H9 (cell line): ENCODE measurements around the gene PCDHGA3. TPM values are rescaled to one million over a fixed set of nuclear protein-coding genes. Genes with fewer than 3 reads are reported as not detected.

Experiments
- DNase-seq: peaks from one replicate; pipeline ENCODE4 v3.0.0-alpha.2; 2017
- H2AFZ ChIP-seq: one replicate; pipeline ENCODE4 v1.6.1; 2013; ENCODE audit warnings: mild to moderate bottlenecking, low read length, control low read depth, moderate library complexity
- H2AK5ac ChIP-seq: 2 replicates; pipeline ENCODE4 v1.6.1; 2013; ENCODE audit warnings: low read length, control low read depth, mixed read lengths; ENCODE audit not compliant: insufficient read length
- H2BK120ac ChIP-seq: one replicate; pipeline ENCODE4 v1.6.1; 2013; ENCODE audit warnings: low read depth, mild to moderate bottlenecking, low read length, control low read depth, inconsistent platforms; ENCODE audit not compliant: poor library complexity, severe bottlenecking
- H2BK12ac ChIP-seq: 2 replicates; pipeline ENCODE4 v1.6.1; 2013; ENCODE audit warnings: low read length, control low read depth, mixed read lengths, low read depth; ENCODE audit not compliant: insufficient read length
- H2BK15ac ChIP-seq: 2 replicates; pipeline ENCODE4 v1.6.1; 2013; ENCODE audit warnings: low read depth, low read length, control low read depth
- H2BK20ac ChIP-seq: one replicate; pipeline ENCODE4 v1.6.1; 2013; ENCODE audit warnings: low read depth, mild to moderate bottlenecking, low read length, control low read depth, inconsistent platforms; ENCODE audit not compliant: poor library complexity, severe bottlenecking
- H2BK5ac ChIP-seq: 2 replicates; pipeline ENCODE4 v1.6.1; 2013; ENCODE audit warnings: low read length, control low read depth, mixed read lengths; ENCODE audit not compliant: insufficient read length
- H3K14ac ChIP-seq: 2 replicates; pipeline ENCODE4 v1.6.1; 2013; ENCODE audit warnings: low read length, control low read depth; ENCODE audit not compliant: insufficient read depth
- H3K18ac ChIP-seq: 2 replicates; pipeline ENCODE4 v1.6.1; 2013; ENCODE audit warnings: low read depth, mild to moderate bottlenecking, mixed read lengths, low read length, control low read depth; ENCODE audit not compliant: insufficient read length
- H3K23ac ChIP-seq: 2 replicates; pipeline ENCODE4 v1.6.1; 2013; ENCODE audit warnings: low read length, control low read depth, mixed read lengths, low read depth; ENCODE audit not compliant: insufficient read length
- H3K23me2 ChIP-seq: 2 replicates; pipeline ENCODE4 v1.6.1; 2013; ENCODE audit warnings: low read depth, mild to moderate bottlenecking, mixed read lengths, low read length, control low read depth; ENCODE audit not compliant: insufficient read length, poor library complexity, severe bottlenecking
- H3K27ac ChIP-seq: 2 replicates; pipeline ENCODE4 v1.5.1; 2013; ENCODE audit warnings: low read length, control low read depth, mixed read lengths, low read depth; ENCODE audit not compliant: insufficient read length
- H3K27me3 ChIP-seq: 2 replicates; pipeline ENCODE4 v1.6.1; 2013; ENCODE audit warnings: low read length, control low read depth, inconsistent platforms; ENCODE audit not compliant: insufficient read depth
- H3K4ac ChIP-seq: 2 replicates; pipeline ENCODE4 v1.6.1; 2013; ENCODE audit warnings: low read depth, mild to moderate bottlenecking, control low read depth, inconsistent platforms, low read length, moderate library complexity
- H3K4me1 ChIP-seq: 2 replicates; pipeline ENCODE4 v1.6.1; 2013; ENCODE audit warnings: low read length, control low read depth, inconsistent platforms; ENCODE audit not compliant: insufficient read depth
- H3K4me2 ChIP-seq: 2 replicates; pipeline ENCODE4 v1.6.1; 2013; ENCODE audit warnings: low read length, control low read depth, mixed read lengths; ENCODE audit not compliant: insufficient read length, insufficient read depth
- H3K56ac ChIP-seq: 2 replicates; pipeline ENCODE4 v1.6.1; 2013; ENCODE audit warnings: low read depth, mild to moderate bottlenecking, mixed read lengths, low read length, control low read depth; ENCODE audit not compliant: insufficient read length
- H3K79me1 ChIP-seq: 2 replicates; pipeline ENCODE4 v1.6.1; 2013; ENCODE audit warnings: low read depth, mild to moderate bottlenecking, moderate library complexity, low read length, control low read depth, inconsistent platforms; ENCODE audit not compliant: insufficient read depth, poor library complexity, severe bottlenecking
- H3K79me2 ChIP-seq: 2 replicates; pipeline ENCODE4 v1.6.1; 2013; ENCODE audit warnings: low read length, control low read depth, inconsistent platforms; ENCODE audit not compliant: insufficient read depth
- H3K9ac ChIP-seq: 2 replicates; pipeline ENCODE4 v1.6.1; 2013; ENCODE audit warnings: low read length, control low read depth, mixed read lengths; ENCODE audit not compliant: insufficient read length; ENCODE audit errors: extremely low read depth
- H3K9me3 ChIP-seq: one replicate; pipeline ENCODE4 v1.6.1; 2013; ENCODE audit warnings: low read depth, low read length, inconsistent platforms; ENCODE audit not compliant: control insufficient read depth
- H3T11ph ChIP-seq: one replicate; pipeline ENCODE4 v1.6.1; 2013; ENCODE audit warnings: mild to moderate bottlenecking, low read length, control low read depth, inconsistent platforms
- H4K20me1 ChIP-seq: one replicate; pipeline ENCODE4 v1.6.1; 2013; ENCODE audit not compliant: control insufficient read depth, insufficient read length, insufficient read depth
- H4K5ac ChIP-seq: 2 replicates; pipeline ENCODE4 v1.6.1; 2013; ENCODE audit warnings: low read depth, mild to moderate bottlenecking, mixed read lengths, low read length, control low read depth; ENCODE audit not compliant: insufficient read length
- H4K8ac ChIP-seq: replicated peaks from 2 replicates; pipeline ENCODE4 v1.6.1; 2013; ENCODE audit warnings: low read length, control low read depth, mixed read lengths, low read depth; ENCODE audit not compliant: insufficient read length
- H4K91ac ChIP-seq: 2 replicates; pipeline ENCODE4 v1.6.1; 2013; ENCODE audit warnings: low read depth, mild to moderate bottlenecking, moderate library complexity, mixed read lengths, low read length, control low read depth; ENCODE audit not compliant: insufficient read length
- H3K27ac Mint-ChIP-seq, 3 experiments: 2 replicates in 2 of 3; 3 replicates in 1 of 3; pipeline ENCODE4 v1.8.0; 2020 to 2021; ENCODE audit warnings: mixed read lengths in 3 of 3, mild to moderate bottlenecking in 1 of 3, moderate library complexity in 1 of 3
- H3K27me3 Mint-ChIP-seq: 2 replicates; pipeline ENCODE4 v1.8.0; 2021; ENCODE audit warnings: low read depth, mild to moderate bottlenecking, moderate library complexity, mixed read lengths
- H3K36me3 Mint-ChIP-seq, 3 experiments: 2 replicates in 2 of 3; 3 replicates in 1 of 3; pipeline ENCODE4 v1.8.0; 2020 to 2021; ENCODE audit warnings: low read depth in 3 of 3, mixed read lengths in 3 of 3; ENCODE audit not compliant: insufficient read depth in 1 of 3
- H3K4me1 Mint-ChIP-seq, 2 experiments: 2 replicates each; pipeline ENCODE4 v1.8.0; 2020; ENCODE audit warnings: mixed read lengths in 2 of 2
- H3K4me3 Mint-ChIP-seq, 2 experiments: 2 replicates in 1 of 2; 3 replicates in 1 of 2; pipeline ENCODE4 v1.8.0; 2020 to 2021; ENCODE audit warnings: mild to moderate bottlenecking in 2 of 2, mixed read lengths in 2 of 2, moderate library complexity in 1 of 2
- H3K9me3 Mint-ChIP-seq, 2 experiments: 2 replicates in 1 of 2; 3 replicates in 1 of 2; pipeline ENCODE4 v1.8.0; 2020; ENCODE audit warnings: mild to moderate bottlenecking in 2 of 2, mixed read lengths in 2 of 2, moderate library complexity in 1 of 2
- WGBS: extraction: QIAGEN DNeasy Blood & Tissue Kit; methylation state at CpG from one replicate; pipeline ENCODE4 v1.1.7; 2013; ENCODE audit warnings: missing lambda C conversion rate, low lambda C conversion rate, mixed read lengths; ENCODE audit not compliant: insufficient read length; ENCODE audit errors: extremely low coverage; 5-methylcytosine and 5-hydroxymethylcytosine counted together
- total RNA-seq: library from RNA; stranded (reverse); gene quantifications from 2 replicates; pipeline ENCODE4 v1.2.1, GENCODE V29; 2021
- TF ChIP-seq, protein P1 (sequence below): fragments of 200-600 bp; sonication (generic); conservative IDR thresholded peaks from 3 replicates; pipeline ENCODE4 v1.8.0; 2021; ENCODE audit warnings: antibody characterized with exemption, mild to moderate bottlenecking

PCDHGA3 gene
- total RNA-seq, 1 experiment from 2014 or later = 0.94 TPM

GRCh38 chr5:141306630-141307029, 37.0 kb upstream of the PCDHGA3 start:
- peaks cover 0 to 6% (median 0%) of the 10 kb centered on the region in 3 experiments; a peak in 3 of 7 replicates for H3K36me3 Mint-ChIP-seq

More at GRCh38 chr5:141306630-141307029, 37.0 kb upstream of the PCDHGA3 start:
- Histone ChIP-seq H2AK5ac (no peak overlapping the region), H3K9ac (no peak overlapping the region), H2BK5ac (no peak overlapping the region), H3K27ac (no peak overlapping the region), H3K27me3 (no peaks in the 10 kb centered on the region), H3K23ac (no peak overlapping the region), H3K9me3 (no peaks in the 10 kb centered on the region), H4K5ac (no peak overlapping the region), H2AFZ (no peak overlapping the region), H2BK120ac (no peak overlapping the region), H3K23me2 (no peaks in the 10 kb centered on the region), H3T11ph (no peak overlapping the region), H3K79me1 (no peaks in the 10 kb centered on the region), H3K18ac (no peak overlapping the region), H3K4me2 (no peak overlapping the region), H3K14ac (no peak overlapping the region), H4K91ac (no peak overlapping the region), H3K4ac (no peak overlapping the region), H2BK15ac (no peak overlapping the region), H4K8ac (no peak overlapping the region), H4K20me1 (no peaks in the 10 kb centered on the region), H2BK12ac (no peak overlapping the region), H3K4me1 (no peaks in the 10 kb centered on the region), H2BK20ac (no peak overlapping the region), H3K56ac (no peak overlapping the region), H3K79me2 (no peaks in the 10 kb centered on the region; the same call in 1 of the 2 replicates)
- Mint-ChIP-seq H3K27me3 (no peaks in the 10 kb centered on the region), H3K4me1 (no peaks in the 10 kb centered on the region), H3K9me3 (peaks cover 14 to 62% of the 10 kb centered on the region in 2 experiments; a peak in 4 of 5 replicates), H3K27ac (no peak overlapping the region), H3K4me3 (no peak overlapping the region)
- no peak for DNase-seq
- TF ChIP-seq, protein P1, sequence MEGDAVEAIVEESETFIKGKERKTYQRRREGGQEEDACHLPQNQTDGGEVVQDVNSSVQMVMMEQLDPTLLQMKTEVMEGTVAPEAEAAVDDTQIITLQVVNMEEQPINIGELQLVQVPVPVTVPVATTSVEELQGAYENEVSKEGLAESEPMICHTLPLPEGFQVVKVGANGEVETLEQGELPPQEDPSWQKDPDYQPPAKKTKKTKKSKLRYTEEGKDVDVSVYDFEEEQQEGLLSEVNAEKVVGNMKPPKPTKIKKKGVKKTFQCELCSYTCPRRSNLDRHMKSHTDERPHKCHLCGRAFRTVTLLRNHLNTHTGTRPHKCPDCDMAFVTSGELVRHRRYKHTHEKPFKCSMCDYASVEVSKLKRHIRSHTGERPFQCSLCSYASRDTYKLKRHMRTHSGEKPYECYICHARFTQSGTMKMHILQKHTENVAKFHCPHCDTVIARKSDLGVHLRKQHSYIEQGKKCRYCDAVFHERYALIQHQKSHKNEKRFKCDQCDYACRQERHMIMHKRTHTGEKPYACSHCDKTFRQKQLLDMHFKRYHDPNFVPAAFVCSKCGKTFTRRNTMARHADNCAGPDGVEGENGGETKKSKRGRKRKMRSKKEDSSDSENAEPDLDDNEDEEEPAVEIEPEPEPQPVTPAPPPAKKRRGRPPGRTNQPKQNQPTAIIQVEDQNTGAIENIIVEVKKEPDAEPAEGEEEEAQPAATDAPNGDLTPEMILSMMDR = no peak
- WGBS = no CpG with 5 or more reads among the region's 1 CpG
